ENCODE results near the gene POLR3K. TPM values are rescaled to one million over a fixed set of nuclear protein-coding genes. Genes with fewer than 3 reads are reported as not detected.

The POLR3K gene
- total RNA-seq, 4 donors from 2014 or later = 0.66 to 8.6 (median 3.1) TPM

DNA sequence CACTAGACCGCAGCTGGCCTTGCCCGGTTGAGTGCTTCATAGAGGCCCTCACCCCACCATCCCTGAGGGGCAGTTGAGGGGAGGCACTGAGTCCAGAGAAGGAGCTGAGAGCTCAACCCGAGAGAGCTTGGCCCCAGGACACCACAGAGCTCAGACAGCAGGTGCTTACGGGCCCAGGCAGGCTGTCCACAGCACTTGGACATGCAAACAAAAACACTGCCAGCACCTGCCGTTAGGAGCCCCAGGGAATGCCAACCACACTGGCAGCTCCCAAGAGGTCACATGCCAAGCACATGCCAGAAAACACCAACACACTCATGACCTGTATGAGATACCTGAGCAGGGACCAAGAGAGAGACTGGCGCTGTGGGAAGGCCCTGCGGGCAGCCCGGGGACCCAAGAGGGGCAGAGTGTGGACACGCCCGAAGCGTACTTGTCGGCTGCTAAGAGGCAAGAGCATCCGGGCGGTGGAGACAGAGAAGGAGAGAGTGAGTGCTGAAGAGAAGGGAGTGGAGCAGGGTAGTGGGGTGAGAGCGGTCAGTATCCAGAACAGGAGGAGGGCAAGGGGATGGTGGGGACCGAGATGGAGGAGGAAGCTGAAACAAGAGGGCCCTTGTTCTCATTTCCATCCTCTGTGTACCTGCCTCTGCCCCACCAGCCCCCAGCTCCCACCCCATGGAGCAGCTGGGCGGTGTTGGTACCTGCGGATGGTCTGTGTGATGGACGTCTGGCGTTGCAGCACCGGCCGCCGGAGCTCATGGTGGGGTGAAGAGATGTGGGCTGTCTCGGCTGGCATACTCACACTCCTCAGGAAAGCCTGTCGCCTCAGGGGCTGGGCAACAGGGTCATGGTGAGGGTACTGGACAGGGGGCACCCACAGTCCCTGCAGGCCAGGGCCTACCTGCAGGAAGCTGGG, 10.8 kb upstream of the POLR3K start:
- H3K36me3 ChIP-seq = peaks cover 0 to 57% (median 6%) of the 10 kb centered on the region in 3 donors
- peak overlapping the region in 1 of 4 donors; percentile 99 for H3K27ac ChIP-seq
- TF ChIP-seq EP300 (IDR thresholded peaks at IDR 0.05) (no peak), POLR2A (IDR thresholded peaks at IDR 0.05) (no peak)
- TF ChIP-seq, protein P1, sequence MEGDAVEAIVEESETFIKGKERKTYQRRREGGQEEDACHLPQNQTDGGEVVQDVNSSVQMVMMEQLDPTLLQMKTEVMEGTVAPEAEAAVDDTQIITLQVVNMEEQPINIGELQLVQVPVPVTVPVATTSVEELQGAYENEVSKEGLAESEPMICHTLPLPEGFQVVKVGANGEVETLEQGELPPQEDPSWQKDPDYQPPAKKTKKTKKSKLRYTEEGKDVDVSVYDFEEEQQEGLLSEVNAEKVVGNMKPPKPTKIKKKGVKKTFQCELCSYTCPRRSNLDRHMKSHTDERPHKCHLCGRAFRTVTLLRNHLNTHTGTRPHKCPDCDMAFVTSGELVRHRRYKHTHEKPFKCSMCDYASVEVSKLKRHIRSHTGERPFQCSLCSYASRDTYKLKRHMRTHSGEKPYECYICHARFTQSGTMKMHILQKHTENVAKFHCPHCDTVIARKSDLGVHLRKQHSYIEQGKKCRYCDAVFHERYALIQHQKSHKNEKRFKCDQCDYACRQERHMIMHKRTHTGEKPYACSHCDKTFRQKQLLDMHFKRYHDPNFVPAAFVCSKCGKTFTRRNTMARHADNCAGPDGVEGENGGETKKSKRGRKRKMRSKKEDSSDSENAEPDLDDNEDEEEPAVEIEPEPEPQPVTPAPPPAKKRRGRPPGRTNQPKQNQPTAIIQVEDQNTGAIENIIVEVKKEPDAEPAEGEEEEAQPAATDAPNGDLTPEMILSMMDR (IDR thresholded peaks at IDR 0.05) = no peak
- no peaks in the 10 kb centered on the region for H3K9me3 ChIP-seq
- no peaks in the 10 kb centered on the region for H3K27me3 ChIP-seq
- 67 to 75% methylated on average over 25 of the region's 25 CpGs for WGBS, 2 donors
- H3K4me1 ChIP-seq = peaks cover 0 to 52% (median 35%) of the 10 kb centered on the region in 4 donors
- no peak overlapping the region for H3K4me3 ChIP-seq
- no peak for DNase-seq (ENCODE audit: low spot score in 2 of 2)

DNA sequence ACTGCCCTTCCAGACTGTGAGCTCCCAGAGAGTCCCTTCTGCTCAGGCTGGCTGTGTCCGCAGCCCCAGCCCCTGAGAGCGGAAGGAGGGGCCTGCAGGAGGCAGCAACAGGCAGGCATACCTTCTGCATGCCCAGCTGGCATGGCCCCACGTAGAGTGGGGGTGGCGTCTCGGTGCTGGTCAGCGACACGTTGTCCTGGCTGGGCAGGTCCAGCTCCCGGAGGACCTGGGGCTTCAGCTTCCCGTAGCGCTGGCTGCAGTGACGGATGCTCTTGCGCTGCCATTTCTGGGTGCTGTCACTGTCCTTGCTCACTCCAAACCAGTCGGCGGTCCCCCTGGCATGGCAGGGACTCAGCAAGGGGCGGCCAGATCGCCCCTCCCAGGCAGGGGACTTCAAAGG, 10.1 kb upstream of the POLR3K start:
- TF ChIP-seq, protein P1 (IDR thresholded peaks at IDR 0.05) = no peak
- TF ChIP-seq POLR2A (IDR thresholded peaks at IDR 0.05) (no peak), EP300 (IDR thresholded peaks at IDR 0.05) (no peak)
- H3K4me1 ChIP-seq = peaks cover 0 to 46% (median 28%) of the 10 kb centered on the region in 4 donors
- no peak for DNase-seq (ENCODE audit: low spot score in 2 of 2)
- H3K9me3 ChIP-seq = no peaks in the 10 kb centered on the region
- WGBS, 2 donors = 88 to 100% methylated on average over 3 to 12 of the region's 16 CpGs
- H3K27me3 ChIP-seq = no peaks in the 10 kb centered on the region
- no peak overlapping the region for H3K4me3 ChIP-seq
- H3K27ac ChIP-seq = no peak overlapping the region
- peaks cover 0 to 65% (median 11%) of the 10 kb centered on the region in 3 donors for H3K36me3 ChIP-seq

DNA sequence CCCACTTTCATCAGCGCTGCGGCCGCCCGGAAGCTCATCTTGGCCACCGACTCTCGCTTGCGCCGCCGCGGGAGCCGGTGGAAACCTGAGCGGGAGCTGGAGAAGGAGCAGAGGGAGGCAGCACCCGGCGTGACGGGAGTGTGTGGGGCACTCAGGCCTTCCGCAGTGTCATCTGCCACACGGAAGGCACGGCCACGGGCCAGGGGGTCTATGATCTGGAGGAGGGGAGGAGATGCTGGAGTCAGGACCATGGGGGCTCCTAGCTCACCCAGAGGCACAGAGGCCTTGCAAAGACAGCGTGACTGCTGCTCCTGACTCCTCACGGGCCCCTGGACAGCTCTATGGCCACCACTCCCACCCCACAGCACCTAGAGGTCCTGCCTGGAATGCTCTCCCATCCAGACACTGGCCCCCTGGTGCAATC, 9.6 kb upstream of the POLR3K start:
- DNase-seq (ENCODE audit: low spot score in 2 of 2) = no peak
- peaks cover 0 to 70% (median 12%) of the 10 kb centered on the region in 3 donors for H3K36me3 ChIP-seq

DNA sequence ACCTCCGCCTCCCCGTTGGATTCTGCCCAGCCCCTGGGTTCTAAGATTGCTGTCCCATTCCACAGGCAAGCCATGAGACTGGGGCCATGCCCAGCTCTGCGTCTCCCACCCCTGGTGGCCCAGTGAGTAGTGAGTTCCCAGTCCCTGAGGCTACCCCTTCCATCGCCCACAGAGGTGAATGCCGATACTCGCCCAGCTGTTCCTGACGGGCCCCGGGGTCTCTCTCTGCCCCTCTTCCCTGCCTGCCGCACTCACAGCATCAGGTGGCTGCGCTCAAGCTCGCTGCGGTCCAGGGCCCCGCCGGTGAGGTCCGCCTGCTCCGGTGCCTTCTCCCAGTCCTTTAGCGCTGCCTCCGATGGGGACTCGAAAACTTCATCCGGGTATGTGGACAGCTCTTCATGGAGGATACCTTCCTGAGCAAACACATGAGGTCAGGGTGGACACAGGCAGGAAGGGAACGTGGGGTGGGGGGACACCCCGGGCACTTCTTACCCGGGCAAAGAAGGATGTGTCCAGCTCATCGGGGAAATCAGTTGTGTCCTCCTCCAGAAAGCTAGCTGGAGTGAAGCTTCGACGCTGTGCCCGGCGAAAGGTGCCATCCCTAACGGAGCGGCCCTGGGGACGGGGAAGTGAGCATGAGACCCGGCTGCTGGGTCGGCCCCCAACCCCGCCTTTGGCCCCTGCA, 9.0 kb upstream of the POLR3K start:
- Histone ChIP-seq H3K4me3 (no peak overlapping the region), H3K36me3 (peaks cover 0 to 76% (median 12%) of the 10 kb centered on the region in 3 donors), H3K4me1 (peaks cover 0 to 43% (median 21%) of the 10 kb centered on the region in 4 donors), H3K9me3 (no peaks in the 10 kb centered on the region), H3K27ac (no peak overlapping the region), H3K27me3 (no peaks in the 10 kb centered on the region)
- no peak for DNase-seq (ENCODE audit: low spot score in 2 of 2)
- TF ChIP-seq POLR2A (IDR thresholded peaks at IDR 0.05) (no peak), EP300 (IDR thresholded peaks at IDR 0.05) (no peak)
- TF ChIP-seq, protein P1 (IDR thresholded peaks at IDR 0.05) = no peak
- 92 to 94% methylated on average over 32 to 34 of the region's 34 CpGs for WGBS, 2 donors

More for the DNA sequence above, 9.6 kb upstream of the POLR3K start:
- H3K9me3 ChIP-seq = no peaks in the 10 kb centered on the region
- no peaks in the 10 kb centered on the region for H3K27me3 ChIP-seq
- no peak overlapping the region for H3K27ac ChIP-seq
- 93 to 96% methylated on average over 17 to 20 of the region's 21 CpGs for WGBS, 2 donors
- H3K4me1 ChIP-seq = peaks cover 0 to 46% (median 25%) of the 10 kb centered on the region in 4 donors
- TF ChIP-seq EP300 (IDR thresholded peaks at IDR 0.05) (no peak), POLR2A (IDR thresholded peaks at IDR 0.05) (no peak)
- TF ChIP-seq, protein P1 (IDR thresholded peaks at IDR 0.05) = no peak
- no peak overlapping the region for H3K4me3 ChIP-seq
